GM19193 (cell line): ENCODE measurements around the gene PRR19.
A peak's percentile ranks its signal among the peaks of the same experiment; 100 is the strongest.

Experiments
- POLR2A ChIP-seq: IDR thresholded peaks from 4 replicates; pipeline ENCODE4 v1.6.1; 2011; ENCODE audit not compliant: insufficient read depth, insufficient read length; ENCODE audit errors: extremely low read depth

PRR19 gene

DNA sequence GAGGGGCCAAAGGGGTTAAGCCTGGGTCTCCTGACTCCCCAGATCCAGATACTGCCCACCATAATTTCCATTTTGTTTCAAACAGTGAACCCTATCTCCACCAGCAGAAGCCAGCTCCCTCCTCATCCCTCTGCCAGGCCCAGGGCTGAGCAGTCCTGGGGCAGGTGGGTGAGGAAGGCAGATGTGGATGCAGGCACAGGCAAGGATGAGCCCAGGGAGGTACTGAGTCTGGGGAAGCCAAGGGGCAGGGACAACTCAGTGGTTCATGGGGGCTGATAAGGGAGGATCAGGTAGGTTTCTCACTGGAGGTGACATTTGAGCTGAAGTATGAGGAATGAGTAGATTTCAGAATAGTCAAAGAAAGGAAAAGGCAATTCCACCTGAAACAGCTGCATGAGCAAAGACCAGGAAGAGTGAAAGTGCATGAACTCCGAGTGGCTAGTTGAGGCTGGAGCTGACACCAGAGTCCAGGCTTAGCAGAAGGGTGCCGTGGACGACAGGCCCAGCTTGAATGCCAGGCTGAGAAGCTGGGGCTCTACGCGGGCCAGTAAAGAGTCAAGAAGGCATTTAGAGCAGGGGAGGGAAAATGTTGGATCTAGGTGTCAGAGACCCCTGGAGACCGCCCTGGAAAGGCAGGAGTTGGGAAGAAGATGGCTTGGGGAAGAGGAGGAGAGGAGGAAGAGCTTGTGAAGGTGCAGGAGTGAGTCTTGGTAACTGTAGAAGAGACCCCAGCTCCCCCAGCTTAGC, 22.6 kb upstream of the PRR19 start:
- no peak for TF ChIP-seq POLR2A

DNA sequence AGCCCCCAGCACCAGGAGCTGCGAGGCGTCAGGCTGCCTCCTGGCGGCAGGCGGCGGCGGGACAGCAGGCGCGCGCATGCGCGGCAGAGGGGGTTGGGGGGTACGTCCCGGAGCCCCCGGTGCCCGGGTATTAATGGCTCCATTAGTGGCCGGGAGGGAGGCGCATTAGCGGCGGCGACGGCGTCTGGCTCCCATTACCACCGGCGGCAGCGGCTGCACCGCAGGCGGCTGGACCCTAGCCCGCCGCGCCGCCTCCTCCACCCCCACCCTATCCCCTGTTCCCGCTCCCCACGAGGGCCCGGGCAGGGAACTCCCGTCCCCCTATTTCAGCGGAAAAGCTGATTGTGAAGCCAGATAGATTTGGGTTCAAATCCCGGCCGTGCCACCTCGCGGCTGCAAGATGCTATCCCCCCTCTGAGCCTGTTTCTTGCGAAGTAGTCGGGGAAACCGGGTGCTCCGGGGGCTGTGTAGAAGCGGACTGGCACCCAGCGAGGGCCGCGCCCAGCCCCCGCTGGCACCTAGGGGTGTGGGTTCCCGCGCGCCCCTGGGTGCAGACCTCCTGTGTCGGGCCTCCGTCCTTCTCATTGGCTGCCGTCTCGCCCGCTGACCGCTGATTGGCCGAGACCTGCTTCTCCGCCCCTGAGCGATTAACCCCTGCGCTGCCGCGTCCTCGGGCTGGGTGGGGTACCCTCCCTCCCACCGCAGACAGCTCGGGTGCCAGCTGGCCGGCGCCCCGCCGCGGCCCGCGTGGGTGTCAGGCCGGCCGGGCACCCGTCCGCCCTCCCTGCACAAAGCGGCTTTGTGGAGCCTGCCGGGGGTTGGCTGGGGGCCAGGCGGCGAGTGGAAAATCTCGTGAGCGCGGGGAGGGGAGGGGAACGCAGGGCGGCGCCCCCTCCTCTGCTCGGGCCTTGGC, 21.8 kb upstream of the PRR19 start:
- peak; percentile 72 for TF ChIP-seq POLR2A

DNA sequence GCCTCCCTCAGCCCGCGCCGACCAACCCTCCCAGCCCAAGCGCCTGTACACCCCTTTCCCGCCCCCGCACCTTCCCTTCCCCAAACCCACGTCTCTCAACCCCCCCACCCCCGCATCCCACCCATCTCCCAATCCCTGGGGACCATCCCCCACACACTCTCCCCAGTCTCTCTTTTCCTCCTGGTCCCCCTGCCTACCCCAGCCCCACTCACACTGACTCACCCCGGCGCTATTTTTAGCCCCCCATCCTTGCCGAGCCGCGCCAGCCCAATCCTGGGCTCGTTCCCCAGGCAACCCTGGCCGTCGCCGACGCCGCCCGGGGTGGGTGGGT, 21.2 kb upstream of the PRR19 start:
- TF ChIP-seq POLR2A: no peak

DNA sequence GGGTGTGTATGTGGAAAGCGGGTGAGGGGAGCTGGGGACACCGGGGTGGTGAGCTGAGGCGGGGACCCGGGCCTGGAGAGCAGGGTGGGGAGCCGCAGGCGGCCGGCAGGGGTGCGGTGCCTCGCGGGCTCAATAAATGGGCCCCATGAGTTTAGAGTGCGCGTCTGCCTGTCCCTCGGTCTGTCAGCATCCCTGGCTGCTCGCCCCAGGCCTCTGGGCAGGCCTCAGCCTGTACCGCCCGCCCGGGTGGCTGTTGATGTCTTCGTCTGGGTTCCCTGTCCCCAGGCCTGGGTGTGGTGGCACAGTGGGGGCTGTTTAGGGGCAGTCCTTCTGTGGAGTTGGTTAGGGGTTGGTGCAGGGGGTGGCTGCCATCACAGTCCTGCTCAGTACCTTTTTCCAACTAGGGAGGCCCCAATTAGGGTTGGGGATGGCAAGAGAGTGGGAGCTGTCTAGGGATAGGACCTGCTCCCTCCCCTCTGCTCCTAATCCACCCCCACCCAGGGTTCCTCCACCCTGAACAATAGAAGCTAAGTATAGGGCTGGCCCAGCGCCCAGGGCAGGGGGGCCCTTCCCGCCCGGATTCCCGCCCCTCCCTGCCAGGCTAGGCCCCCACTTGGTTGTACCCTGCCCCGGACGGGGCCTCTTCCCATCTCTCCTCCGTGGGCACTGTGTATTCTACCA, 20.6 kb upstream of the PRR19 start:
- TF ChIP-seq POLR2A: no peak

DNA sequence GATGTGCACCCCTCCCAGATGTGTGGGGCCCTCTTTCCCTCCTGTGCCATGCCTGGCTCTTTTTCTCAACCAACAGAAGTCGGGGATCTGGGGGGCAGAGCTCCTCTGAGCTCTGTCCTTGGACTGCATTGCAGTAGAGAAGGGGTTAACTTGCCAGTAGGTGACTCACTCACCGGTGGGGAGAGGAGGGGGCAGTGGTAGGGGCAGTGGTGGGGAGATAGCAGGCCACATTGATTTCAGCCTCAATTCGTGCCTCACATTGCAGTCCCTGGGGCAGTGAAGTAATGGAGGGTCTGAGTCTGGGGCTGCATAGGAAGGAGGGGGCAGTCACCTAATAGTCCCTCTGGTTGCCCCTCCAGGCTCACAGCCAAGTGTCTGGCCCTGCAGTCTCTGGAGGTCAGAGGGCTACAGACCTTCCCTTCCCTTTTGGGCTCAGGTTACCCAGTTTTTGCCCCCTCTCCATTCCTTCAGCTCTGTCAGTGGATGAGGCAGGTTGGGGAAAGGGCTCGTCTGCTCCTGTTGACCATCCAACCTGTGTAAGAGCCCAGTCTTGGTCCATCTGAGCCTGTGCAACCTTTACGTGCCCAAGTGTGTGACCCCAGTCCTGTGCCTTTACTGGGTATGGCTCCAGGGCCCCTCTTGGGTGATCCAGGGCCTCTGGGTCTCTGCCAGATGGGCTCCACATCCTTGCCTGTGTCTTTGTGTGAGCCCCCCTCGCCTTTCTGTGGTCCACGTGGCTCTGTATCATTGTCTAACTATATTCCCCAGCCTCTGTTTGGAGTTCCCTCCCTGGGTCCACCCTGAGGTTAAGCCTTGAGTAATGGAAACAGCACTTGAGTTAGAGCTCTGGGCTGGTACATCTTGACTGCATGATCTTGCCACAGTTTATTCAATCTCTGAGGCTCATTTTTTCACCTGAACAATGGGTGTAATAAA, 19.8 kb upstream of the PRR19 start:
- no peak for TF ChIP-seq POLR2A

DNA sequence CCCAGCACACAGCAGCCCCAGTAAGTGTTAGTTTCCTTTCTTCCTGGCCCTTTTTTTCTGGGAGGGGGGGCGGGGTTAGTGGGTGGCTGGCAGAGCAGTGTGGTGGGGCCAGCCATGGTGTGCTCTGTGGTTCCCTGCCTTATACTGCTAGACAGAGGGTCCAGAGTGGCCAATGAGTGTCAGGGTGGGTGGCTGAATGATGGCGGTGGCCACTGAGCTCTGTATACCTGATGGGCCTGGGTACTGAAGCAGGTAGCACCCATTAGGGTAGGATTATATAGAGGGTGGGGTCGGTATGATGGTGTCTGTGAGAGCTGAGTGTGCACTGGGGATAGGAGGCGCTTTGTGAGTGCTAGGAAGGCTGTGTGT, 19.1 kb upstream of the PRR19 start:
- TF ChIP-seq POLR2A: no peak

DNA sequence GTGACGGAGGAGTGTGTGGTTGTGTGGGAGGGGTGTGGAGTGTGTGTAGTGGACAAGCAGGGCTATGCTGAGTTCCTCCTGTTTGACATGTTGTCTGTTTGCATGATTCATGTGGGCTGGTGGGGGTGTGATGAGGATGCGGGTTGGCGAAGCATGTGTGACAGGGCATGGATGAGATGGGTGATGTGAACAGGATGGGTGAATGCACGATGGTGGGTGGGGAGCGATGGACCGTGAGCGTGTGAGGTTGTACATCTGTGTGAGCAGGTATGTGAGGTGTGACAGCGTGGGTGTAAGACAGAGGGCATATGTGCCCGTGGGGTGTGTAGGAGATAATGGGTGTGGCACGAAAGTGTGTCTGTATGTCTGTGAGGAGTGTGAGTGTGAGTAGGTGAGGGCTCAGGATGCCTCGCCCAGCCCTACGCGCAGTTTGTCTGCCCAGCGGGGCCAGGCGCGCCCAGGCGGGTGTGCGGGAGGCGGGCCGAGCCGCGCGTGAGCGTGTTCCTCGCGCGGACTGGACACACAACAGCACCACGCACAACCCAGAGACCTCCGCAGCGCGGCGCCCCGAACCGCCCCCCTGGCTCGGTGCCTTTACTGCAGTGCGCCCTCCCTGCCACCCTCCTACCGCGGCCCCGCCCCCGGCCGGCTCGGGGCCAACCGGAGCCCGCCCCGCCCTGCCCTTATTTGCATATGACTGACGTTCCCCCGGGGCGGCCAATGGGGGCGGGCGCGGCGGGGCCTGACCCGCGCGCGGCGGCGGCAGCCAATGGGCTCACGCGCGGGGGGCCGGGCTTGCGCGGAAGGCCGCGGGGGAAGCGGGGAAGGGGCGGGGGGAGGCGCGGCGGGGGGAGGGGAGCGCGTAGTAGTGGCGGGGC, 18.5 kb upstream of the PRR19 start:
- TF ChIP-seq POLR2A: peak; percentile 52

DNA sequence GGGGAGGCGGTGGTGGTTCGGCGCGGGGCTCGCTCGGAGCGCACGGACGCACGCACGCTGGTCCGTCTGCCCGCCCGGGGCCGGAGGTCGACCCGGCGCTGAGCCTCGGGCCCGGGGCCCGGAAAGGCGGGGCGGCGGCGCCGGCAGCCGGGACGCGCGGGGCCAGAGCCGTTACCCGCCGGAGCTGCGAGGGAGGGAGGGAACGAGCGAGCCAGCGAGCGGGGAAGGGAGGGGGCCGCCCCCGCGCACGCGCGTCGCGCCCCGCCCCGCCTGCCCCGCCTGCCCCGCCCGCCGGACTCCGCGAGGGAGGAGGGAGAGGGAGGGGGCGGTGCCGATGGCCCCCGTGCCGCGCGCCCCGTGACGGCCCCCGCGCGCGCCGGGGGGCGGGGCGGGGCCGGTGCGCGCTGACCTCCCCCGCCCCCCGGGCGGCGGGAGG, 17.8 kb upstream of the PRR19 start:
- TF ChIP-seq POLR2A: peak; percentile 50

DNA sequence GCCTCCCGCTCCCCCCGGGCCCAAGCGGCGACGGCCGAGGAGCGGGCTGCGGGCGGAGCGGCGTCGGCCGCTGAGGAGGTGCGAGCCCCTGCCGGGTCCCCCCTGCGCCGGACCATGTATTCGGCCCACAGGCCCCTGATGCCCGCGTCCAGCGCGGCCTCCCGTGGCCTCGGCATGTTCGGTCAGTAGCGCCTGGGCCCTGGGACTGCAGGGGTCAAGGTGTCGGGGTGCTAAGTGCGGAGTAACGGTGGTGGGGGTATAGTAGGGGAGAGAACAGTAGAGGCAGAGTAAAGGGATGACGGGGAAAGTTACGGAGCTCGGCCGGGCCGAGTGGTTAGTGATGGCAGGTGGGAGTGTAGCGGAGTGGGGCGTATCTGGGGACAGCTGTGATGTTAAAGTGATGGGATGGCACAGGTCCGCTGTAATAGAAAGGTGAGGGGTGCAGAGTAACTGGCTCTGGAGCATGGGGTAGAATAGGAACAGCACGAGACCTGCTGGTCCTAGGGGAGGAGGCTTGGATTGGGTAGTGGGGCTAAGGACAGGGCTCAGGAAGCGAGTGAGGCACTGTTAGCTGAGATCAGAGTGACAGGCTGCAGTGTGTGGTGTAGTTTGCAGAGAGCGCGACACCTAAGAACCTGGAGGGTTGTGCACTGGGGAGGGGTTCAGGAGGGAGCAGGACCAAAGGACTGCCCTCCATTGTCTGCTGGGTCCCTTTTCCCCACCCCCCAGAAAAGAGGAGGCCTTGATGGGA, 17.2 kb upstream of the PRR19 start:
- peak; percentile 14 for TF ChIP-seq POLR2A

DNA sequence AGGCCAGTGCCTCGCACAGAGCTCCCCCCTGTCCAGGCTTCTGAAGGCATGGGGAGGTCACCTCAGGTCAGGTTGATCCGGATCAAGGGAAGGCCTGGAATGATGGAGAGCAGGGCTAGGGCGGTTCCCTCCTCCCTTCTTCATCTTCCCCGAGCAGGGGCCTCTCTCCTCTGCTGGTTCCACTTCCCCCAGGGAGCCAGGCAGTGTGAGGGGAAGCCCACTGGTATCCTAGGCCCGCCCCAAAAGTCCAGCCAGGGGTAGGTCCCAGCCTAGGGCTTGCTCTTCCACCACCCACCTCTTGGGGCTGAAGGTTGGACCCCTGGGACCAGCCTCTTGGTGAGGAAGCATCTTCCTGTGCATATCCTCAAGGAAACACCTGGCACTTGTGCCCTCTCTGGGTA, 16.4 kb upstream of the PRR19 start:
- no peak for TF ChIP-seq POLR2A

DNA sequence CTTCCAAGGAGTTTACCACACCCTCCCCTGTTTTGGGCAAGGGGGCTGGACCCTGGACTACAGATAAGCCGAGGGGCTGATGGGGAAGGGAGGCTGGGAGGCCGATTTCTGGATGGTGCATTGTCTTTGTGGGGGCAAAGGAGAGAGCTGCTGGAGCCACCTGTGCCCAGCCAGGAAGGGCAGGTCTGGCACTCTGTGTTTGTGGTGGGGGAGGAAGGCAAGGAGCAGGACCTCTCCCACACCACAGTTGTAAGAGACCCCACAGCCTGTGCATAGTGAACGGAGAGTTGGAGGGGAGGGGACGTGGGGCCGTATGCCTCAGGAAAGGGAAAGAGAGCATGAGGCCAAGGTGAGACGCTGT, 16.0 kb upstream of the PRR19 start:
- no peak for TF ChIP-seq POLR2A

DNA sequence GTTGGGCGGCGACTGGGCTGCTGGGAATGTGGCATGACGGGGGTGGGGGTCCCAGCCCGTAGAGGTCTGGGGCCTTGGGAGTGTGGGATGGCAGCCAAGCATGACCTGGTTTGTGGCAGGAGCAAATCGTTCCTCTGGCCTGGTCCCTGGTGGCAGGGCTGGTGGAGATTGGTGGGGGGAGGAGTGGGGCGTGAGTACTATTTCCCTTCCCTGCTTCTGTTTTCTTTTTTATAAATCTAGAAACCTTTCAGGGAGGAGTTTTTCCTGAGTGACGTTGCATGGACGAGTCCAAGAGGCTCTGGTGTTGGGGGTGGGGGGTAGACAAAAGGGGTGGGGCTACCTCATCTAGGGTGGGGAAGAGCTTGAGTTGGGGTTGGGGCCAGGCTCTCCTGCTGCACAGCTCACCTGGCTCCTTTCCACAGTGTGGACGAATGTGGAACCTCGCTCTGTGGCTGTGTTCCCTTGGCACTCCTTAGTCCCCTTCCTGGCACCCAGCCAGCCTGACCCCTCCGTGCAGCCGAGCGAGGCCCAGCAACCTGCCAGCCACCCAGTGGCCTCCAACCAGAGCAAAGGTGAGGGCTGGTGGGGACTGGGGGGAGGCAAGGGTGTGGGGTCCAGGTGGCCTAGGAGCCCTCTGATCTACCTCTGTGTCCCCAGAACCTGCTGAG, 15.4 kb upstream of the PRR19 start:
- TF ChIP-seq POLR2A: no peak
